CD14-positive monocyte (primary cell): ENCODE results near the gene BAZ2B. TPM values are rescaled to one million over a fixed set of nuclear protein-coding genes. Genes with fewer than 3 reads are reported as not detected.

Experiments
- DNase-seq, 3 donors: peaks; one replicate each; pipeline ENCODE4 v3.0.0-alpha.2; 2011 to 2022
- H2AFZ ChIP-seq: 2 replicates; pipeline ENCODE4 v1.6.0; 2012; ENCODE audit warnings: mild to moderate bottlenecking, low read depth, low read length, inconsistent platforms; ENCODE audit not compliant: insufficient read depth, poor library complexity, severe bottlenecking
- H3K27ac ChIP-seq, 2 donors: 1 replicate in 1 of 2; 2 replicates in 1 of 2; pipeline ENCODE4 v1.5.1; 2012 to 2013; ENCODE audit warnings: low read length in 2 of 2, control low read depth in 1 of 2, inconsistent platforms in 1 of 2, low read depth in 1 of 2, mild to moderate bottlenecking in 1 of 2
- H3K27me3 ChIP-seq, 2 donors: one replicate each; pipeline versions ENCODE4 v1.6.0 to v1.6.1; 2011 to 2013; ENCODE audit warnings: low read length in 2 of 2; ENCODE audit not compliant: control insufficient read depth in 2 of 2, insufficient read depth in 2 of 2
- H3K36me3 ChIP-seq, 2 donors: replicated peaks in 1 of 2; 1 replicate in 1 of 2; 2 replicates in 1 of 2; pipeline versions ENCODE4 v1.5.1 to v1.6.1; 2012 to 2013; ENCODE audit warnings: low read length in 2 of 2, control low read depth in 1 of 2, inconsistent platforms in 1 of 2, mild to moderate bottlenecking in 1 of 2; ENCODE audit not compliant: insufficient read depth in 2 of 2, control insufficient read depth in 1 of 2
- H3K4me1 ChIP-seq, 2 donors: 1 replicate in 1 of 2; 2 replicates in 1 of 2; pipeline versions ENCODE4 v1.5.1 to v1.6.1; 2012 to 2013; ENCODE audit warnings: low read length in 2 of 2, control low read depth in 1 of 2, inconsistent platforms in 1 of 2, mild to moderate bottlenecking in 1 of 2, moderate library complexity in 1 of 2; ENCODE audit not compliant: insufficient read depth in 2 of 2, control insufficient read depth in 1 of 2
- H3K4me2 ChIP-seq: replicated peaks from 2 replicates; pipeline ENCODE3; 2012; ENCODE audit warnings: low read length, moderate library complexity, mild to moderate bottlenecking; ENCODE audit not compliant: poor library complexity, severe bottlenecking; ENCODE audit errors: extremely low read depth
- H3K4me3 ChIP-seq, 3 experiments: fragments of 200-600 bp in 1 of 3; sonication (generic) in 1 of 3; replicated peaks in 1 of 3; 1 replicate in 2 of 3; 2 replicates in 1 of 3; pipeline ENCODE4 v1.5.1; 2011 to 2013; ENCODE audit warnings: low read length in 3 of 3, mild to moderate bottlenecking in 3 of 3, control low read depth in 2 of 3, low read depth in 2 of 3, inconsistent platforms in 1 of 3, moderate library complexity in 1 of 3
- H3K79me2 ChIP-seq: 2 replicates; pipeline ENCODE4 v1.6.0; 2012; ENCODE audit warnings: mild to moderate bottlenecking, control low read depth, inconsistent platforms, low read length, moderate library complexity; ENCODE audit not compliant: insufficient read depth
- H3K9ac ChIP-seq: 2 replicates; pipeline ENCODE4 v1.6.0; 2017; ENCODE audit warnings: low read length, mild to moderate bottlenecking; ENCODE audit not compliant: insufficient read depth, poor library complexity, severe bottlenecking
- H3K9me3 ChIP-seq, 2 donors: replicated peaks in 1 of 2; 1 replicate in 1 of 2; 2 replicates in 1 of 2; pipeline versions ENCODE4 v1.5.1 to v1.6.1; 2012 to 2013; ENCODE audit warnings: low read length in 2 of 2, control low read depth in 1 of 2; ENCODE audit not compliant: control insufficient read depth in 1 of 2, insufficient read depth in 1 of 2
- H4K20me1 ChIP-seq: 2 replicates; pipeline ENCODE4 v1.6.0; 2012; ENCODE audit warnings: mild to moderate bottlenecking, low read length, control low read depth, moderate library complexity; ENCODE audit not compliant: insufficient read depth
- H3K27ac Mint-ChIP-seq, 7 donors: one replicate each; pipeline ENCODE4 v1.8.0; 2020; ENCODE audit warnings: mild to moderate bottlenecking in 7 of 7, mixed read lengths in 7 of 7, moderate library complexity in 6 of 7, inconsistent platforms in 2 of 7
- H3K27me3 Mint-ChIP-seq, 3 donors: one replicate each; pipeline ENCODE4 v1.8.0; 2021 to 2022; ENCODE audit warnings: low read depth in 3 of 3, mild to moderate bottlenecking in 3 of 3, mixed read lengths in 3 of 3, moderate library complexity in 3 of 3, inconsistent platforms in 1 of 3
- H3K36me3 Mint-ChIP-seq, 2 donors: one replicate each; pipeline ENCODE4 v1.8.0; 2020; ENCODE audit warnings: mixed read lengths in 2 of 2, inconsistent platforms in 1 of 2, mild to moderate bottlenecking in 1 of 2
- H3K4me1 Mint-ChIP-seq: one replicate; pipeline ENCODE4 v1.8.0; 2020; ENCODE audit warnings: mild to moderate bottlenecking, mixed read lengths
- H3K4me3 Mint-ChIP-seq, 2 donors: one replicate each; pipeline ENCODE4 v1.8.0; 2020; ENCODE audit warnings: mild to moderate bottlenecking in 2 of 2, mixed read lengths in 2 of 2, moderate library complexity in 1 of 2
- H3K9me3 Mint-ChIP-seq, 7 donors: one replicate each; pipeline ENCODE4 v1.8.0; 2020 to 2022; ENCODE audit warnings: mixed read lengths in 7 of 7, mild to moderate bottlenecking in 6 of 7, moderate library complexity in 6 of 7, inconsistent platforms in 2 of 7
- WGBS: methylation state at CpG from one replicate; pipeline ENCODE4 v1.1.5; 2013; ENCODE audit warnings: missing lambda C conversion rate; ENCODE audit not compliant: insufficient coverage; 5-methylcytosine and 5-hydroxymethylcytosine counted together
- intact Hi-C, 2 donors: fragments of 100-400 bp; cut with micrococcal nuclease; formaldehyde crosslinking; loops; one replicate each; pipeline versions ENCODE4 v1.15.0 to v1.15.1; 2023
- polyA plus RNA-seq, 3 donors: library from polyadenylated mRNA; depleted of rRNA in 1 of 3; unstranded in 2 of 3; stranded (reverse) in 1 of 3; fragments of 300-500 nt in 2 of 3; fragments of >200 nt in 1 of 3; fragmentation: Illumina TruSeq in 2 of 3; gene quantifications; 1 replicate in 2 of 3; 2 replicates in 1 of 3; pipeline ENCODE4 v1.2.3, GENCODE V29; 2012 to 2021
- TF ChIP-seq, protein P1 (sequence below): fragments of 200-600 bp; IDR thresholded peaks from one replicate; pipeline ENCODE4 v1.8.0; 2022; ENCODE audit warnings: antibody characterized with exemption, mild to moderate bottlenecking

The BAZ2B gene
- polyA plus RNA-seq, 3 donors: 12.9 to 34.2 (median 31.6) TPM

DNA sequence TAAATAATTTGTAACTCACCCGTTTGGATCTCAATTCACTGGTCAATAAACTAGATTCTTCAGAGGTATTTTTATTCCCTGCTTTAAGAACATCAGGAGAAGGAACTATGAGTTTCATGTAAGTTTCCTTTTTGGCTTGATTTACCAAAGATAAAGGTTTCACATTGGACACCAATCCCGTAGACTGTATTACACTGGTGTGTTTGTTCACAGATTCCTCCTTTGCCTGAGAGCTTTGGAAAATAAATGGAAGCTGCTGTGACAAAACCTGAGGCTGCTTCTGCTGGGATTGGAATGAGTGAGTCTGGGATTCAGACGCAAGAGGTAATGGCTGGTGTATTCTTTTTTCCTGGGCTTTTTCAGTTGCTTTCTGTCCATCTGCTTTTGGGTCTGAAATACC, 178.1 kb downstream of the BAZ2B start:
- H3K9me3 Mint-ChIP-seq: no peaks in the 10 kb centered on the region
- WGBS: no CpG with 5 or more reads among the region's 3 CpGs
- H3K36me3 ChIP-seq: peaks cover 66 to 90% of the 10 kb centered on the region in 2 donors

DNA sequence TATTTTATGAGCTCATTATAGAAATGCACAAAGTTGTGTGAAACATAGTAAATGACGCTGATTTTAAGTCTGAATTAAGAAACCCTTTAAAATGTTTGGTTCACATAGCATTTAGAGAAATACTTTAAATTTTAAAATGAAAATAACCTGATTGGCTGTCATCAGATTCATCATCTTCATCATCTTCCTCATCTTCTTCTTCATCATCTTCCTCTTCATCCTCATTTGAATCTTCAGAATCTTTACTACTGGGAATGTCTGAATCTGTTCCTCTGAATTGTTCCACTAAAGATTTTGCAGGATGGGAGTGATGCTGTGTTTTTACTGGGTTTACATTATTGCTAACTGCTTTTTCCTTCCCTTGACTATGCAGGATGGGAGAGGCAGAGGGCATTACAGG, 183.7 kb downstream of the BAZ2B start:
- no peak overlapping the region for H3K27ac ChIP-seq
- no peak overlapping the region for H3K9ac ChIP-seq
- no peaks in the 10 kb centered on the region for H3K27me3 Mint-ChIP-seq
- no peaks in the 10 kb centered on the region for H3K27me3 ChIP-seq
- no peaks in the 10 kb centered on the region for H3K79me2 ChIP-seq
- H3K36me3 Mint-ChIP-seq: peaks cover 58 to 73% of the 10 kb centered on the region in 2 donors
- peaks cover 72 to 90% of the 10 kb centered on the region in 2 donors for H3K36me3 ChIP-seq
- H4K20me1 ChIP-seq: no peaks in the 10 kb centered on the region
- H3K4me2 ChIP-seq: no peak overlapping the region
- intact Hi-C loops: no loop called here
- no peak overlapping the region for H3K4me3 Mint-ChIP-seq
- H3K4me1 ChIP-seq: no peaks in the 10 kb centered on the region
- no peaks in the 10 kb centered on the region for H3K4me1 Mint-ChIP-seq
- no peak overlapping the region for H2AFZ ChIP-seq
- H3K9me3 ChIP-seq: no peaks in the 10 kb centered on the region
- H3K27ac Mint-ChIP-seq: no peak overlapping the region
- no peak for DNase-seq
- no CpG with 5 or more reads among the region's 1 CpG for WGBS
- no peaks in the 10 kb centered on the region for H3K9me3 Mint-ChIP-seq
- no peak overlapping the region for H3K4me3 ChIP-seq
- TF ChIP-seq, protein P1, sequence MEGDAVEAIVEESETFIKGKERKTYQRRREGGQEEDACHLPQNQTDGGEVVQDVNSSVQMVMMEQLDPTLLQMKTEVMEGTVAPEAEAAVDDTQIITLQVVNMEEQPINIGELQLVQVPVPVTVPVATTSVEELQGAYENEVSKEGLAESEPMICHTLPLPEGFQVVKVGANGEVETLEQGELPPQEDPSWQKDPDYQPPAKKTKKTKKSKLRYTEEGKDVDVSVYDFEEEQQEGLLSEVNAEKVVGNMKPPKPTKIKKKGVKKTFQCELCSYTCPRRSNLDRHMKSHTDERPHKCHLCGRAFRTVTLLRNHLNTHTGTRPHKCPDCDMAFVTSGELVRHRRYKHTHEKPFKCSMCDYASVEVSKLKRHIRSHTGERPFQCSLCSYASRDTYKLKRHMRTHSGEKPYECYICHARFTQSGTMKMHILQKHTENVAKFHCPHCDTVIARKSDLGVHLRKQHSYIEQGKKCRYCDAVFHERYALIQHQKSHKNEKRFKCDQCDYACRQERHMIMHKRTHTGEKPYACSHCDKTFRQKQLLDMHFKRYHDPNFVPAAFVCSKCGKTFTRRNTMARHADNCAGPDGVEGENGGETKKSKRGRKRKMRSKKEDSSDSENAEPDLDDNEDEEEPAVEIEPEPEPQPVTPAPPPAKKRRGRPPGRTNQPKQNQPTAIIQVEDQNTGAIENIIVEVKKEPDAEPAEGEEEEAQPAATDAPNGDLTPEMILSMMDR: no peak

More for the DNA sequence above, 178.1 kb downstream of the BAZ2B start:
- TF ChIP-seq, protein P1: no peak
- Histone ChIP-seq H3K9ac (no peak overlapping the region), H3K4me1 (no peaks in the 10 kb centered on the region), H3K4me3 (no peak overlapping the region), H3K27me3 (no peaks in the 10 kb centered on the region), H4K20me1 (no peaks in the 10 kb centered on the region), H2AFZ (no peak overlapping the region), H3K9me3 (no peaks in the 10 kb centered on the region), H3K4me2 (no peak overlapping the region), H3K27ac (no peak overlapping the region), H3K79me2 (no peaks in the 10 kb centered on the region)
- H3K4me1 Mint-ChIP-seq: no peaks in the 10 kb centered on the region
- peaks cover 48 to 69% of the 10 kb centered on the region in 2 donors for H3K36me3 Mint-ChIP-seq
- no peak overlapping the region for H3K27ac Mint-ChIP-seq
- DNase-seq: no peak
- intact Hi-C loops: no loop called here
- H3K27me3 Mint-ChIP-seq: no peaks in the 10 kb centered on the region
- H3K4me3 Mint-ChIP-seq: no peak overlapping the region
